ENCODE results near the gene NAA30.

Gene NAA30

DNA sequence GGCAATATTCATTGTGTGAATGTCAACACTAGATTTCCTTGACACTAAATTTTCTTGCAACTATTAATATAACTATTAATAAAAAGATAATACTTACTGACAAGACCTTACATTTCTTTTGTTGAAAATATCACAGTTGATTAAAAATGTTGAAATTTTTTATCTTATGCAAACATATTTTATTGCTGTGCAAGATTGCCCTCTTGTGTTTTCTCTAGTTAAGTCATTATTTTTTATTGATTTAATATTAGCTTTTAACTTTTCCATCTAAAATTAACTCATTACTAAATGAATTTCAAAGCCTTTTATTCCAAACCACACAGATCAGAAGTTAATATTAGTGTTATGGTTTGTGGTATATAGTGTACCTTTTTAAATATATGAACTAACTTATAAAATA is 11.7 kb upstream of the NAA30 start:
- Histone ChIP-seq H3K9me3 (ENCODE audit: control insufficient read depth, insufficient read depth, low read depth, low read length) (no peaks in the 10 kb centered on the region), H3K27ac (ENCODE audit: extremely low read depth, low read depth, low read length) (no peak overlapping the region), H3K4me3 (ENCODE audit: low read depth, low read length) (no peak overlapping the region), H3K36me3 (ENCODE audit: control insufficient read depth in 2 of 2, insufficient read depth in 1 of 2, low read length in 2 of 2) (no peaks in the 10 kb centered on the region; a peak in 1 of 3 replicates), H3K4me1 (ENCODE audit: control insufficient read depth, insufficient read depth, low read length) (0 out of 2 replicates have a peak, but pooled peaks cover 4% of the 10 kb centered on the region)
- POLR2A ChIA-PET = no interaction called here
- CTCF ChIA-PET = interaction anchor here (0.6 to 0.7 kb wide), 2 partner anchors 88 to 309 kb away, joined by 3 to 4 read pairs; no protein-coding TSS in a partner anchor
- no peak for TF ChIP-seq ZNF404 (tag by site-specific recombination; IDR thresholded peaks at IDR 0.05)
- no peak for TF ChIP-seq ZFP3 (tag by site-specific recombination; IDR thresholded peaks at IDR 0.05; ENCODE audit: low read depth)
- no peak for TF ChIP-seq ZNF707 (tag by site-specific recombination; IDR thresholded peaks at IDR 0.05)
- no peak for TF ChIP-seq GLI2 (tag by site-specific recombination; IDR thresholded peaks at IDR 0.05; ENCODE audit: borderline replicate concordance, low read depth)
- TF ChIP-seq, protein P1, sequence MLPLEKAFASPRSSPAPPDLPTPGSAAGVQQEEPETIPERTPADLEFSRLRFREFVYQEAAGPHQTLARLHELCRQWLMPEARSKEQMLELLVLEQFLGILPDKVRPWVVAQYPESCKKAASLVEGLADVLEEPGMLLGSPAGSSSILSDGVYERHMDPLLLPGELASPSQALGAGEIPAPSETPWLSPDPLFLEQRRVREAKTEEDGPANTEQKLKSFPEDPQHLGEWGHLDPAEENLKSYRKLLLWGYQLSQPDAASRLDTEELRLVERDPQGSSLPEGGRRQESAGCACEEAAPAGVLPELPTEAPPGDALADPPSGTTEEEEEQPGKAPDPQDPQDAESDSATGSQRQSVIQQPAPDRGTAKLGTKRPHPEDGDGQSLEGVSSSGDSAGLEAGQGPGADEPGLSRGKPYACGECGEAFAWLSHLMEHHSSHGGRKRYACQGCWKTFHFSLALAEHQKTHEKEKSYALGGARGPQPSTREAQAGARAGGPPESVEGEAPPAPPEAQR (tag by site-specific recombination; IDR thresholded peaks at IDR 0.05) = no peak
- no peak for TF ChIP-seq ZNF843 (tag by site-specific recombination; IDR thresholded peaks at IDR 0.05)
- TF ChIP-seq, protein P2, sequence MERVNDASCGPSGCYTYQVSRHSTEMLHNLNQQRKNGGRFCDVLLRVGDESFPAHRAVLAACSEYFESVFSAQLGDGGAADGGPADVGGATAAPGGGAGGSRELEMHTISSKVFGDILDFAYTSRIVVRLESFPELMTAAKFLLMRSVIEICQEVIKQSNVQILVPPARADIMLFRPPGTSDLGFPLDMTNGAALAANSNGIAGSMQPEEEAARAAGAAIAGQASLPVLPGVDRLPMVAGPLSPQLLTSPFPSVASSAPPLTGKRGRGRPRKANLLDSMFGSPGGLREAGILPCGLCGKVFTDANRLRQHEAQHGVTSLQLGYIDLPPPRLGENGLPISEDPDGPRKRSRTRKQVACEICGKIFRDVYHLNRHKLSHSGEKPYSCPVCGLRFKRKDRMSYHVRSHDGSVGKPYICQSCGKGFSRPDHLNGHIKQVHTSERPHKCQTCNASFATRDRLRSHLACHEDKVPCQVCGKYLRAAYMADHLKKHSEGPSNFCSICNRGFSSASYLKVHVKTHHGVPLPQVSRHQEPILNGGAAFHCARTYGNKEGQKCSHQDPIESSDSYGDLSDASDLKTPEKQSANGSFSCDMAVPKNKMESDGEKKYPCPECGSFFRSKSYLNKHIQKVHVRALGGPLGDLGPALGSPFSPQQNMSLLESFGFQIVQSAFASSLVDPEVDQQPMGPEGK (tag by site-specific recombination; IDR thresholded peaks at IDR 0.05) = no peak
- no peak for TF ChIP-seq SP7 (tag by site-specific recombination; IDR thresholded peaks at IDR 0.05)
- TF ChIP-seq, protein P3, sequence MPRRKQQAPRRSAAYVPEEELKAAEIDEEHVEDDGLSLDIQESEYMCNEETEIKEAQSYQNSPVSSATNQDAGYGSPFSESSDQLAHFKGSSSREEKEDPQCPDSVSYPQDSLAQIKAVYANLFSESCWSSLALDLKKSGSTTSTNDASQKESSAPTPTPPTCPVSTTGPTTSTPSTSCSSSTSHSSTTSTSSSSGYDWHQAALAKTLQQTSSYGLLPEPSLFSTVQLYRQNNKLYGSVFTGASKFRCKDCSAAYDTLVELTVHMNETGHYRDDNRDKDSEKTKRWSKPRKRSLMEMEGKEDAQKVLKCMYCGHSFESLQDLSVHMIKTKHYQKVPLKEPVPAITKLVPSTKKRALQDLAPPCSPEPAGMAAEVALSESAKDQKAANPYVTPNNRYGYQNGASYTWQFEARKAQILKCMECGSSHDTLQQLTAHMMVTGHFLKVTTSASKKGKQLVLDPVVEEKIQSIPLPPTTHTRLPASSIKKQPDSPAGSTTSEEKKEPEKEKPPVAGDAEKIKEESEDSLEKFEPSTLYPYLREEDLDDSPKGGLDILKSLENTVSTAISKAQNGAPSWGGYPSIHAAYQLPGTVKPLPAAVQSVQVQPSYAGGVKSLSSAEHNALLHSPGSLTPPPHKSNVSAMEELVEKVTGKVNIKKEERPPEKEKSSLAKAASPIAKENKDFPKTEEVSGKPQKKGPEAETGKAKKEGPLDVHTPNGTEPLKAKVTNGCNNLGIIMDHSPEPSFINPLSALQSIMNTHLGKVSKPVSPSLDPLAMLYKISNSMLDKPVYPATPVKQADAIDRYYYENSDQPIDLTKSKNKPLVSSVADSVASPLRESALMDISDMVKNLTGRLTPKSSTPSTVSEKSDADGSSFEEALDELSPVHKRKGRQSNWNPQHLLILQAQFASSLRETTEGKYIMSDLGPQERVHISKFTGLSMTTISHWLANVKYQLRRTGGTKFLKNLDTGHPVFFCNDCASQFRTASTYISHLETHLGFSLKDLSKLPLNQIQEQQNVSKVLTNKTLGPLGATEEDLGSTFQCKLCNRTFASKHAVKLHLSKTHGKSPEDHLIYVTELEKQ (tag by site-specific recombination; IDR thresholded peaks at IDR 0.05; ENCODE audit: borderline replicate concordance) = no peak
- no peak for TF ChIP-seq KLF7 (tag by site-specific recombination; IDR thresholded peaks at IDR 0.05; ENCODE audit: borderline replicate concordance)
- TF ChIP-seq YY1 (tag by site-specific recombination; IDR thresholded peaks at IDR 0.05) = no peak

DNA sequence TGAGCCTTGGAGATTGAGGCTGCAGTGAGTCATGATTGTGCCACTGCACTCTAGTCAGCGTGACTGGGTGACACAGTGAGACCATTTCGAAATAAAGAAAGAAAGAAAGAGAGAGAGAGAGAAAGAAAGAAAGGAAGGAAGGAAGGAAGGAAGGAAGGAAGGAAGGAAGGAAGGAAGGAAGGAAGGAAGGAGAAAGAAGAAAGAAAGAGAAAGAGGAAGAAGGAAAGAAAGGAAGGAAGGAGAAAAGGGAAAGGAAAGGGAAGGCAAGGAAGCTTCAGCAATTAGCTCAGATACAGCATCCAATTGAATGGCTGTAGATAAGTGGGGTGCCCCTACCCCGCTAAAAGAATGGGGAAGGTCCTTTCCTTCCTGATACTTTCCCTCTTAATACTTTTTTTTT is 9.5 kb upstream of the NAA30 start:
- Histone ChIP-seq H3K9me3 (ENCODE audit: control insufficient read depth, insufficient read depth, low read depth, low read length) (no peaks in the 10 kb centered on the region), H3K27ac (ENCODE audit: extremely low read depth, low read depth, low read length) (no peak overlapping the region), H3K4me3 (ENCODE audit: low read depth, low read length) (no peak overlapping the region), H3K4me1 (ENCODE audit: control insufficient read depth, insufficient read depth, low read length) (no peaks in the 10 kb centered on the region), H3K36me3 (ENCODE audit: control insufficient read depth in 2 of 2, insufficient read depth in 1 of 2, low read length in 2 of 2) (no peaks in the 10 kb centered on the region; a peak in 1 of 3 replicates)
- CTCF ChIA-PET = no interaction called here
- POLR2A ChIA-PET = interaction anchor here (0.7 to 1.3 kb wide), 2 partner anchors 10 to 11 kb away, joined by 3 read pairs; partner anchors contain the start of gene NAA30
- no peak for TF ChIP-seq KLF10 (tag by site-specific recombination; IDR thresholded peaks at IDR 0.05)
- no peak for TF ChIP-seq ZNF664 (tag by site-specific recombination; IDR thresholded peaks at IDR 0.05)
- TF ChIP-seq, protein P4, sequence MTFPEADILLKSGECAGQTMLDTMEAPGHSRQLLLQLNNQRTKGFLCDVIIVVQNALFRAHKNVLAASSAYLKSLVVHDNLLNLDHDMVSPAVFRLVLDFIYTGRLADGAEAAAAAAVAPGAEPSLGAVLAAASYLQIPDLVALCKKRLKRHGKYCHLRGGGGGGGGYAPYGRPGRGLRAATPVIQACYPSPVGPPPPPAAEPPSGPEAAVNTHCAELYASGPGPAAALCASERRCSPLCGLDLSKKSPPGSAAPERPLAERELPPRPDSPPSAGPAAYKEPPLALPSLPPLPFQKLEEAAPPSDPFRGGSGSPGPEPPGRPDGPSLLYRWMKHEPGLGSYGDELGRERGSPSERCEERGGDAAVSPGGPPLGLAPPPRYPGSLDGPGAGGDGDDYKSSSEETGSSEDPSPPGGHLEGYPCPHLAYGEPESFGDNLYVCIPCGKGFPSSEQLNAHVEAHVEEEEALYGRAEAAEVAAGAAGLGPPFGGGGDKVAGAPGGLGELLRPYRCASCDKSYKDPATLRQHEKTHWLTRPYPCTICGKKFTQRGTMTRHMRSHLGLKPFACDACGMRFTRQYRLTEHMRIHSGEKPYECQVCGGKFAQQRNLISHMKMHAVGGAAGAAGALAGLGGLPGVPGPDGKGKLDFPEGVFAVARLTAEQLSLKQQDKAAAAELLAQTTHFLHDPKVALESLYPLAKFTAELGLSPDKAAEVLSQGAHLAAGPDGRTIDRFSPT (tag by site-specific recombination; IDR thresholded peaks at IDR 0.05) = no peak
- peak; percentile 89 for TF ChIP-seq ZNF366 (tag by site-specific recombination; conservative IDR thresholded peaks at IDR 0.05)
- TF ChIP-seq PRDM1 (tag by site-specific recombination; IDR thresholded peaks at IDR 0.05) = peak; percentile 75
- no peak for TF ChIP-seq ZNF548 (tag by site-specific recombination; IDR thresholded peaks at IDR 0.05)
